ENCODE results near the gene TMEM158. TPM values are rescaled to one million over a fixed set of nuclear protein-coding genes. Genes with fewer than 3 reads are reported as not detected.

TMEM158 gene
- total RNA-seq, 5 donors from 2014 or later (not counting 1 experiment from before 2014, with no cell fraction given) = 0.13 to 0.26 (median 0.16) TPM

DNA sequence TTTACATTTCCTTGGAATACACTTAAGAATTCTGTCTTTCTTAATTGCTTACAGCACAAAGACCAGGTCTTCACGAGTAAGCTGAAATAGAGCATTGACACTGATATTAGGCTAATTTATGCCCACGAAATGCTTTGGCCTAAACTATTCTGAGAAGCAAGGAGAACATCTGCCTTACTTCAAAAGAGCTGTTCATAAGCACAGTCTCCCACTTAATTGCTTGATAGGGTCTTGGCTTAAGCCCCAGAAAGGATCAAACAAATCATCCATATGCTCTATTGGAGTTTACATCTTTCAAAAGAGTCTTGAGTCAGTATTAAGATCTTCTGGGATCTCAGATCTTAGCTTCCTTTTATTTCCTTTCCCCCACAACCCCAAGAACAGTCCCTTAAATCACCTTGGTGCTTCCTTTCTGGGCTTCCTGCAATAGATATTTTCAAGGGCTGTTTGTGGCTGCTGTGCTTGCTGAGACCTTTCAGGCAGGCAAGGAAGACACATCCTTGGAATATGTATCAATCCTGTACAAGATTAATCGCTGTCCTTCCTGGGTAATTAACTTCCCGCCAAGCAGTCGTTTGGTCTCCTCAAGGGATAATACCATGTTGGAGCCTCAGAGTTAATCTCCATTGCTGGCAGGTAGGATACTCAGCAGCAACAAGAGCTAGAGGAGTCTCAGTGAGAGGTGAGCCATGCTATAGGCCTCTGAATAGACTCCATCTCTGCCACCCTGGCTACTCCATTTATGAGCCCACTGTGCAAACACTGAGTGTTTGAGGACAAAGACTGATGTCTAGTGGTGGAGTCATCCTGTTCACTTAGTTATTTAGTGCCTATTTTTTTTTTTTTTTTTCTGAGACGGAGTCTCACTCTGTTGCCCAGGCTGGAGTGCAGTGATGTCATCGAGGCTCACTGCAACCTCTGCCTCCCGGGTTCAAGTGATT lies 37.1 kb downstream of the TMEM158 start:
- Histone ChIP-seq H3K27ac (ENCODE audit: low read length) (no peak overlapping the region), H3K9me3 (no peaks in the 10 kb centered on the region), H3K4me3 (ENCODE audit: control insufficient read depth in 1 of 2, extremely low read depth in 1 of 2, low read length in 1 of 2) (no peak overlapping the region), H3K4me1 (ENCODE audit: control insufficient read depth in 1 of 2, extremely low read depth in 1 of 2, insufficient read depth in 2 of 2, low read length in 2 of 2) (no peaks in the 10 kb centered on the region), H3K36me3 (ENCODE audit: control insufficient read depth in 2 of 2, extremely low read depth in 1 of 2, insufficient read depth in 1 of 2, low read length in 1 of 2) (no peaks in the 10 kb centered on the region), H3K27me3 (replicated peaks in 1 of 2; ENCODE audit: control insufficient read depth in 2 of 2, extremely low read depth in 1 of 2, insufficient read depth in 2 of 2, low read length in 1 of 2) (peaks cover 0 to 14% of the 10 kb centered on the region in 2 experiments)
- CTCF ChIA-PET = no interaction called here
- ATAC-seq (replicated peaks in 1 of 4) (no peak), DNase-seq (no peak)
- no peak overlapping the region for H3K27ac Mint-ChIP-seq
- H3K4me1 Mint-ChIP-seq = peaks cover 0 to 6% (median 0%) of the 10 kb centered on the region in 3 donors
- POLR2A ChIA-PET = no interaction called here
- H3K4me3 Mint-ChIP-seq = no peak overlapping the region
- peaks cover 0 to 4% of the 10 kb centered on the region in 2 donors for H3K27me3 Mint-ChIP-seq
- no peaks in the 10 kb centered on the region for H3K9me3 Mint-ChIP-seq
- 91% methylated on average over 4 of the region's 8 CpGs for WGBS (ENCODE audit: insufficient coverage)
- H3K36me3 Mint-ChIP-seq = no peaks in the 10 kb centered on the region

DNA sequence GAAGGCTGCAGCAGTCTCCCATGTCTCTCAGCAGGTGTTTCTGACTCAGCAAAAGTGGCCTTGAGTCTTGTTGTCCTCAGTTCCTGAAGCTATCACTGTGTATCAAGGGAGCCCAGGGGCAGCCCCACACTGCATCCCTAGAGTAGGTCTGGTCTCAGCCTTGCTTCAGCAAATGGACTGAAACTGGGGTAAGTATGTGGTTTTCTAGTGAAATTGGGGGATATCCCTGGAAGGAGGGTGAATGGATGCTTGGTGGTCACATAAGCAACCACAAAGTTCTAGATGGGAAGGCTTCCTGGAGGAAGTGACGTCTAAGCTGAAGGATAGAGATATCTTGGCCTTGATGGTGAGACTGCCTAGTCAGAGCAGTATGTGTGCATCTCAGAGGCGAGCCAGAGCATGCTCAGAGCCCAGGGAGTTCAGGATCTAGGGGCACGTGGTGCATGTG lies 38.4 kb downstream of the TMEM158 start:
- Mint-ChIP-seq H3K4me3 (no peak overlapping the region), H3K9me3 (no peaks in the 10 kb centered on the region), H3K27ac (no peak overlapping the region), H3K4me1 (peaks cover 0 to 11% (median 0%) of the 10 kb centered on the region in 3 donors), H3K36me3 (no peaks in the 10 kb centered on the region), H3K27me3 (peaks cover 0 to 4% of the 10 kb centered on the region in 2 donors)
- H3K36me3 ChIP-seq (ENCODE audit: control insufficient read depth in 2 of 2, extremely low read depth in 1 of 2, insufficient read depth in 1 of 2, low read length in 1 of 2) = no peaks in the 10 kb centered on the region
- CTCF ChIA-PET = no interaction called here
- H3K4me1 ChIP-seq (ENCODE audit: control insufficient read depth in 1 of 2, extremely low read depth in 1 of 2, insufficient read depth in 2 of 2, low read length in 2 of 2) = no peaks in the 10 kb centered on the region
- no peak overlapping the region for H3K4me3 ChIP-seq (ENCODE audit: control insufficient read depth in 1 of 2, extremely low read depth in 1 of 2, low read length in 1 of 2)
- DNase-seq (no peak), ATAC-seq (replicated peaks in 1 of 4) (no peak)
- H3K9me3 ChIP-seq = no peaks in the 10 kb centered on the region
- H3K27ac ChIP-seq (ENCODE audit: low read length) = no peak overlapping the region
- peaks cover 0 to 12% of the 10 kb centered on the region in 2 experiments for H3K27me3 ChIP-seq (replicated peaks in 1 of 2; ENCODE audit: control insufficient read depth in 2 of 2, extremely low read depth in 1 of 2, insufficient read depth in 2 of 2, low read length in 1 of 2)
- WGBS (ENCODE audit: insufficient coverage) = 79% methylated on average over 3 of the region's 3 CpGs
- POLR2A ChIA-PET = no interaction called here

GRCh38 chr3:45186871-45187270 lies 39.2 kb downstream of the TMEM158 start:
- Histone ChIP-seq H3K4me3 (ENCODE audit: control insufficient read depth in 1 of 2, extremely low read depth in 1 of 2, low read length in 1 of 2) (no peak overlapping the region), H3K36me3 (ENCODE audit: control insufficient read depth in 2 of 2, extremely low read depth in 1 of 2, insufficient read depth in 1 of 2, low read length in 1 of 2) (no peaks in the 10 kb centered on the region), H3K9me3 (no peaks in the 10 kb centered on the region), H3K4me1 (ENCODE audit: control insufficient read depth in 1 of 2, extremely low read depth in 1 of 2, insufficient read depth in 2 of 2, low read length in 2 of 2) (no peaks in the 10 kb centered on the region), H3K27me3 (replicated peaks in 1 of 2; ENCODE audit: control insufficient read depth in 2 of 2, extremely low read depth in 1 of 2, insufficient read depth in 2 of 2, low read length in 1 of 2) (peaks cover 0 to 12% of the 10 kb centered on the region in 2 experiments), H3K27ac (ENCODE audit: low read length) (no peak overlapping the region)
- ATAC-seq (replicated peaks in 1 of 4) = no peak
- no peak for DNase-seq
- no peaks in the 10 kb centered on the region for H3K36me3 Mint-ChIP-seq
- H3K4me3 Mint-ChIP-seq = no peak overlapping the region
- ChIA-PET POLR2A (no interaction called here), CTCF (no interaction called here)
- H3K4me1 Mint-ChIP-seq = peaks cover 0 to 12% (median 0%) of the 10 kb centered on the region in 3 donors
- peaks cover 0 to 4% of the 10 kb centered on the region in 2 donors for H3K27me3 Mint-ChIP-seq
- 93% methylated on average over 4 of the region's 6 CpGs for WGBS (ENCODE audit: insufficient coverage)
- H3K27ac Mint-ChIP-seq = no peak overlapping the region
- no peaks in the 10 kb centered on the region for H3K9me3 Mint-ChIP-seq

DNA sequence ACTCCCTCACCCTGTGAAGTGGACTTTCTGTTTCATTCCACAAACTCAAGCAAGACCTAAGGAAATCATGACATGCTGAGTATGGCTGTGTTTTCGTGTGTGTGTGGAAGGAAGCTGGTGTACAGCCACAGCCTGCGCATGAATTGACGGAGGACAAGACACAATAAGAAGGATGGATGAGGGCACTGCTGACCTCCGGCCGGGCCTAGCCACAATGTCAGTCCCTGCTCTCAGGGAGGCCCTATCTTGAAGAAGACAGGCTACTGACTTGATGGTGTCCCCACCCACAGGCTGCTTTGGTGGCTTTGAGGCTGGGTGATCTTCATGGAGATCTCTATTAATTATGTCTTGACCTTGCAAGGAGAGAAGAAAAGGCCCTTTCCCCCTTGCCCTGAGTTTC lies 40.6 kb downstream of the TMEM158 start:
- DNase-seq = no peak
- H3K9me3 Mint-ChIP-seq = no peaks in the 10 kb centered on the region
- H3K4me3 Mint-ChIP-seq = no peak overlapping the region
- ATAC-seq (replicated peaks in 1 of 4) = no peak
- no peak overlapping the region for H3K27ac Mint-ChIP-seq
- ChIA-PET CTCF (no interaction called here), POLR2A (no interaction called here)
- H3K4me1 Mint-ChIP-seq = peaks cover 0 to 12% (median 0%) of the 10 kb centered on the region in 3 donors
- WGBS (ENCODE audit: insufficient coverage) = 74% methylated on average over 4 of the region's 5 CpGs
- no peaks in the 10 kb centered on the region for H3K9me3 ChIP-seq
- H3K27me3 Mint-ChIP-seq = peaks cover 0 to 7% of the 10 kb centered on the region in 2 donors
- no peaks in the 10 kb centered on the region for H3K36me3 Mint-ChIP-seq
- H3K4me3 ChIP-seq (ENCODE audit: control insufficient read depth in 1 of 2, extremely low read depth in 1 of 2, low read length in 1 of 2) = no peak overlapping the region
- H3K27ac ChIP-seq (ENCODE audit: low read length) = no peak overlapping the region
- peaks cover 0 to 21% of the 10 kb centered on the region in 2 experiments for H3K27me3 ChIP-seq (replicated peaks in 1 of 2; ENCODE audit: control insufficient read depth in 2 of 2, extremely low read depth in 1 of 2, insufficient read depth in 2 of 2, low read length in 1 of 2)
- no peaks in the 10 kb centered on the region for H3K36me3 ChIP-seq (ENCODE audit: control insufficient read depth in 2 of 2, extremely low read depth in 1 of 2, insufficient read depth in 1 of 2, low read length in 1 of 2)
- H3K4me1 ChIP-seq (ENCODE audit: control insufficient read depth in 1 of 2, extremely low read depth in 1 of 2, insufficient read depth in 2 of 2, low read length in 2 of 2) = no peaks in the 10 kb centered on the region

- Histone ChIP-seq H3K27me3 (replicated peaks in 1 of 2; ENCODE audit: control insufficient read depth in 2 of 2, extremely low read depth in 1 of 2, insufficient read depth in 2 of 2, low read length in 1 of 2) (peaks cover 0 to 23% of the 10 kb centered on the region in 2 experiments), H3K36me3 (ENCODE audit: control insufficient read depth in 2 of 2, extremely low read depth in 1 of 2, insufficient read depth in 1 of 2, low read length in 1 of 2) (no peaks in the 10 kb centered on the region), H3K4me3 (ENCODE audit: control insufficient read depth in 1 of 2, extremely low read depth in 1 of 2, low read length in 1 of 2) (no peak overlapping the region), H3K27ac (ENCODE audit: low read length) (no peak overlapping the region), H3K4me1 (ENCODE audit: control insufficient read depth in 1 of 2, extremely low read depth in 1 of 2, insufficient read depth in 2 of 2, low read length in 2 of 2) (no peaks in the 10 kb centered on the region), H3K9me3 (no peaks in the 10 kb centered on the region)
- H3K27ac Mint-ChIP-seq = no peak overlapping the region
- DNase-seq (no peak), ATAC-seq (replicated peaks in 1 of 4) (no peak)
- H3K4me1 Mint-ChIP-seq = peaks cover 0 to 12% (median 0%) of the 10 kb centered on the region in 3 donors
- no peak overlapping the region for H3K4me3 Mint-ChIP-seq
- no peaks in the 10 kb centered on the region for H3K9me3 Mint-ChIP-seq
- H3K36me3 Mint-ChIP-seq = no peaks in the 10 kb centered on the region
- peaks cover 0 to 7% of the 10 kb centered on the region in 2 donors for H3K27me3 Mint-ChIP-seq
- ChIA-PET POLR2A (interaction anchor here in 1 of 2 donors (0.7 kb wide), 1 partner anchor 21 kb away, joined by 3 read pairs; no protein-coding TSS in a partner anchor), CTCF (interaction anchor here in 1 of 2 donors (1.0 kb wide), 1 partner anchor 144 kb away, joined by 3 read pairs; no protein-coding TSS in a partner anchor)
- WGBS (ENCODE audit: insufficient coverage) = no CpG with 5 or more reads among the region's 2 CpGs
Observed at GRCh38 chr3:45185052-45185451, 41.0 kb downstream of the TMEM158 start.

- WGBS (ENCODE audit: insufficient coverage) = 91% methylated on average over 6 of the region's 7 CpGs
- no peak overlapping the region for H3K27ac Mint-ChIP-seq
- POLR2A ChIA-PET = no interaction called here
Observed at GRCh38 chr3:45183872-45184262, 42.2 kb downstream of the TMEM158 start.

More at GRCh38 chr3:45183872-45184262, 42.2 kb downstream of the TMEM158 start:
- Histone ChIP-seq H3K4me1 (ENCODE audit: control insufficient read depth in 1 of 2, extremely low read depth in 1 of 2, insufficient read depth in 2 of 2, low read length in 2 of 2) (no peaks in the 10 kb centered on the region), H3K4me3 (ENCODE audit: control insufficient read depth in 1 of 2, extremely low read depth in 1 of 2, low read length in 1 of 2) (no peak overlapping the region), H3K27me3 (replicated peaks in 1 of 2; ENCODE audit: control insufficient read depth in 2 of 2, extremely low read depth in 1 of 2, insufficient read depth in 2 of 2, low read length in 1 of 2) (peaks cover 0 to 27% of the 10 kb centered on the region in 2 experiments), H3K27ac (ENCODE audit: low read length) (no peak overlapping the region), H3K36me3 (ENCODE audit: control insufficient read depth in 2 of 2, extremely low read depth in 1 of 2, insufficient read depth in 1 of 2, low read length in 1 of 2) (no peaks in the 10 kb centered on the region), H3K9me3 (no peaks in the 10 kb centered on the region)
- CTCF ChIA-PET = interaction anchor here in 1 of 2 donors (0.6 to 1.0 kb wide), 2 partner anchors 93 to 143 kb away, joined by 3 read pairs; no protein-coding TSS in a partner anchor
- no peaks in the 10 kb centered on the region for H3K9me3 Mint-ChIP-seq
- DNase-seq (no peak), ATAC-seq (replicated peaks in 1 of 4) (no peak)
- H3K27me3 Mint-ChIP-seq = peaks cover 0 to 10% of the 10 kb centered on the region in 2 donors
- H3K4me1 Mint-ChIP-seq = peaks cover 0 to 12% (median 0%) of the 10 kb centered on the region in 3 donors
- H3K36me3 Mint-ChIP-seq = no peaks in the 10 kb centered on the region
- H3K4me3 Mint-ChIP-seq = no peak overlapping the region
